ENCODE measurements around the gene KCNIP1.

KCNIP1 gene

DNA sequence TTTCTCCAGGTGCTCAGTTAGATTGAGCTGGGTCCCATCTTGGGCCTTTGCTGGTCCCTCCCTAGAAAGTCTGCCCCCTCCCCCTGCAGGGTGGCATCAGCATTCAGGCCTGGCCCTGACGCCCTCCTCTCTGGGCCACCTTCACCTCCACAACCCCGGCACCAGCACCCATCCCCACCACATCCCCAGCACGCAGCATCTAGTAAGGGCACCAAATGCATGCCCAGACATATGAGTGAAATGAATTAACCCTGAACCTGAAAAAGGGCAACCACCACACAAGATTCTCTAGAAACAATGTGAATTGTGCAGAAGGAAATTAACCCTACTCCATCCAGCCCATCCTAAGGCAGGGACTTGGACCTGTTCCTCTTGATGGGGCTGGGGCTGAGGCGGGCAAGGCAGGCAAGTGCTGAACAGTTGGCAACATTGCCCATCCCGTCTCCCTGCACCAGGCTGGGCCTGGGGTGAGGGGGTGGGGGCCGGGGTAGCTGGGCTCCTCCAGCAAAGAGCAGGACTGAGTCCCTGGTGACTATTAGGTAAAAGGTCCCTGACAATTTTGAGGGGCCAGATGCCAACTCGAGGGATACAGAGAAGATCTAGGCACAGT is 125.9 kb downstream of the KCNIP1 start:
- DNase-seq (ENCODE audit: low spot score): no peak

DNA sequence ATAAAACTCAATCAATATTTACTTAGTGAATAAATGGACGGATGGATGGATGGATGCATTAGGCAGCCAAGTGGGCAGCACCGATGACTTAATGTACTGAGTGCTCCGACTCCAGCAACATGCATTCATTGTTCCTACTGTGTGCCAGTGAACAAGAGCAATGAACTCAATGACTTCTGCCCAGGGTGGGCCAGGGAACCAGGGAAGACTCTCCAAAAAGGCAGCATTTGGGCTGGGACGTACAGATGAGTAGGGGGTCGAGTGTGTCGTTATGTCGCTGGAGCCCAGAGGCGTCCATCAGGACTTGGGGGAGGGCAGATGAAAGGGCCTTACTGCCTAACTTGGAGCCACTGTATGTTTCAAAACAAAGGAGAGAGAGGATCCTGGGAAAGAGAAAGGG is 126.4 kb downstream of the KCNIP1 start:
- DNase-seq (ENCODE audit: low spot score): no peak

DNA sequence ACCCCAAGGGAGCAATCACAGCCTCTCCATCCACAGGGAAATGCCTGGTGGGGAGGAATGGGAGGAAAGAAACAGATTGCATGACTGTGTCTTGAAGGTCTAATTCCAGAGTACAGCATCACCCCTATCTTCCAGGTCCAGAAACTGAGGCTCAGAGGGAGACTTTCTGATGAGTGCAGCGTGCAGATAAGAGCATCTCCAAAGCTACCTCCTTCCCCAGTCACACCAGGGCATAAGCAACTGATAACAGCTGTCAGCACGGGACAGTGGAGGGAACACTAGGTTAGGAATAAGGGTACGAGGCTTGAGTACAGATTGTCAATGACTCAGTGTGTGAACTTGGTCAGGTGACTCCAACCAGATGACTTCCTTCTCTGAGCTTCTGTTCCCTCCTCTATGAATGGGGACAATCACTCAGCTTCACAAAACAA is 126.9 kb downstream of the KCNIP1 start:
- no peak for DNase-seq (ENCODE audit: low spot score)

- DNase-seq (ENCODE audit: low spot score): no peak
Observed at GRCh38 chr5:170631466-170632195, 127.8 kb downstream of the KCNIP1 start.

GRCh38 chr5:170632266-170632984 is 128.6 kb downstream of the KCNIP1 start:
- DNase-seq (ENCODE audit: low spot score): no peak

GRCh38 chr5:170632985-170633234 is 129.1 kb downstream of the KCNIP1 start:
- DNase-seq (ENCODE audit: low spot score): peak; percentile 75

DNA sequence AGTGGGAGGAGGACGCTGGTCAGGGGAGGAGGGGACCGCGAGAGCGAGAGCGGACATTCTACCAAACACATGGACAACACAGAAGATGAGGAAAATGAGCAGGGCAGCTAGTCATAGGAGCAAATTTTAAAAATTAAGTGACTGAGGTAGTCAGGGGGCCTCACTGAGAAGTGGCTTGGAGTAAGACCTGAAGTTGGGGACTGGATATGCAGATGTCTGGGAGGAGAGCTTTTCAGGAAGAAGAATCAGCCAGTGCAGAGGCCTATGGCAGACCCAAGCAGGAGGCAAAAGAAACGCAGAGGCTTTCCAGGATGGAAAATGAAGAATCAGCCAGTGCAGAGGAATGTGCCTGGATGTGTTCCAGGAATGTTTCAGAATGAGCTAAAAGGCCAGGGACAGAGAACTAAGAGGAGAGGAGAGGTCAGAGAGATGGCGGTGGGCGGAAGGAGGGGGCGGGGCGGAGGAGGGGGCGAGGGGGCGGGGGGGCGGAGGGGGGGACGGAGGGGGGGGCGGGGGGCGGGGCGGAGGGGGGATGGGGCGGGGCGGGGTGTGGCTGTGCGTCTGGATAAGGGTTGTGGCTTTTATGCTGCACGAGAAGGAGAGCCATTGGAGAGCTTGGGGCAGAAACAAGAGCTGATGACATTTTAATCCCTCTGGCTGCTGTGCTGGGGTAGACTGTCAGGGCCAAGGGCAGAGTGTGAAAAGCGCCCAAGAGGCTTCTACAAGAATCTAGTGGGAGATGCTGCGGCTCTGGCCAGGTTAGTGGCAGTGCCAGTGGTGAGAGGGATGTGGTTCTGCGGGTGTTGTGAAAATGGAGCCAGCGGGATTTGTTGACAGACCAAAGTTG is 129.6 kb downstream of the KCNIP1 start:
- DNase-seq (ENCODE audit: low spot score): no peak

DNA sequence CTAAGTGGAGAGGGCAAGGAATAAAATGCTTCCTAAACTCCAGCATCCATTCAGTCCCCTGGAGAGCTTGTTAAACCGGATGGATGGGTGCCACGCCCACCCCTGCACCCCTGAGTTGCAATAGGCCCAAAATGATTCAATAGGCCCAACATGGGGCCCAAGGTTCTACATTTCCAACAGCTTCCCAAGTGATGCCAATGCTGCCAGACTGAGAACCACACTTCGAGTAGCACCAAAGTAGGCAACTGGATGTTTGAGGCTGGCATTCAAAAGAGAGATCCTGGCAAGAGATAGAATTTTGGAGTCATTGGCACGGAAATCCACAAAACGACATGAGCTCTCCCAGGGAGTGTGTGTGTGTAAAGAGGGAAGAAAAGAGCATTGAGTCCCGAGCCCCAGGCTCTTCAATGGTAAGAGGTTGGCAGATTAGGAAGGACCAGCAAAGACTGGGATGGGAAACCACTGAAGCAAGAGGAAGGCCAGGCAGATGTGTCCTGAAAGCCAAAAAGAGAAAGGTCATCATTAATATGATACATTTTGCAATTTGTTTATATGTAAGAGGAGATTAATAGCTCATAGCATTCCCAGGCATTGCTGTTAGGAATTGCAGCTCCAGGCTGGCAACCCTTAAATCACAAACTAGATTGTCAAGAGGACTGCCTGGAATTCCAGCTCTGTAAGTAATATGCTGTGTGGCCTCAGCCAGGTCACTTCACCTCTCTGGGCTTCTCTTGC is 130.6 kb downstream of the KCNIP1 start:
- DNase-seq (ENCODE audit: low spot score): no peak

DNA sequence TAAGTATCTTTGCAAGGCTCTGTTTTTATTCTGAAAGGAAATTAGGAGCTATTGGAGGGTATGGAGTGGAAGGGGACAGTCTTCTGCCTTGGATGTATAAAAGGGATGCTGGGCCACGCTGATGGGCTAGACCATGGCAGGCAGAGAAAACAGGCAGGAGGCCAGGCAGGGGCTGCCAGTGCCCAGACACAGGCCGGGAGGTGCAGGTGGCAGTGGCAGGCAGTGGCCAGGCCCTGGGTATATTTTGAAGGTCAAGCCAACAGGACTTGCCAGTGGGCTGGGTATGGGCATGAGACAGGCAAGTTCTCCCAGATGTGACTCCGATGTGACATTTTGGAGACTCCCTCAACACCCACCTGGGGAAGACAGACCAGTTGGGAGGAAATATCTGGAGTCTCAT is 131.9 kb downstream of the KCNIP1 start:
- DNase-seq (ENCODE audit: low spot score): no peak

DNA sequence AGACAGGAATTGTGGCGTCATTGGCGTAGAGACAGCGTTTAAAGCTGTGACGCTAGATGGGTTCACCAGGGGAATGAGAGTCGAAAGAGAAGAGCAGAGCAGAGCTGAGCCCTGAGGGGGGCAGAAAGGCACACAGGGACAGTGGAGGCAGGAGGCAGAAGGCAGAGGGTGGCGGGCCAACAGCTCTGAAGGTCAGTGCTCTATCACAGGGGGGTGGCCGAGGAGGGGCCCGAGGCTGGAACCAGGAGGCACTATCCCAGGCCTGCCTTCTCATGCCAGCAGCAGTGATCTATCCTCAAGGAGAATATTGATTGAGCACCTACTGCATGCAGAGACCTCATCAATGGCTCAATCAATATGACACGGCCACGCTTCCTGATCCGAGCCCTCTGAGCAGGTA is 132.4 kb downstream of the KCNIP1 start:
- no peak for DNase-seq (ENCODE audit: low spot score)

DNA sequence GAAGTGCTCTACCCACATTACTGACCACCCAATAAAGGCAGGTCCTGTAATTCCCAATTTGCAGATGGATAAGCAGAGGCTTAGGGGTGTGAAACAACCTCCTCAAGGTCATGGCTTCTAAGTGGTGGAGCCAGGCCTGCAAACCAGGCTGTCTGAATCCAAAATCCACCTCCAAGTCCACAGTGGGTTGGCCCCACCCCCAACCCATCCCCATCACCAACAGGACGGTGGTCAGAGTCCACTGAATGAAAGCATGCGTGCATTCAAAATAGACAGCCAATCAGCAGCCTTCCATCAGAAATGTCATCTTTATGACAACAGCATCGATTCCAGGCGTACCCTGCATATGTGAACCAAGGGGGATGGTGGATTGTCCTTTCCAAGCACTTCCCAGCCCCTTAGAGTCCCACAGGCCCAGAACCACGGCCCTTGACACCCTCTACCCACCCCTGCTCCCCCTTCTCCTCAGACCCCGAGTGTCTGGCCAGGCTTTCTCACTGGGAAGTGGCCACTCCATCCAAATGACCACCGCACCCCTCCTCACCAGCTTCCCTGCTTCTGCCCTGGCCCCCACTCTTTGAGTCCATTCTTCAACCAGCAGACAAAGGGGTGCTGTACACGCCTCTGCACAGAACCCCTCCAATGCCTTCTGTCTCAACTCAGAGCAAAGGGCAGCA is 133.1 kb downstream of the KCNIP1 start:
- DNase-seq (ENCODE audit: low spot score): no peak

- no peak for DNase-seq (ENCODE audit: low spot score)
Observed at GRCh38 chr5:170638051-170638450, 134.2 kb downstream of the KCNIP1 start.

DNA sequence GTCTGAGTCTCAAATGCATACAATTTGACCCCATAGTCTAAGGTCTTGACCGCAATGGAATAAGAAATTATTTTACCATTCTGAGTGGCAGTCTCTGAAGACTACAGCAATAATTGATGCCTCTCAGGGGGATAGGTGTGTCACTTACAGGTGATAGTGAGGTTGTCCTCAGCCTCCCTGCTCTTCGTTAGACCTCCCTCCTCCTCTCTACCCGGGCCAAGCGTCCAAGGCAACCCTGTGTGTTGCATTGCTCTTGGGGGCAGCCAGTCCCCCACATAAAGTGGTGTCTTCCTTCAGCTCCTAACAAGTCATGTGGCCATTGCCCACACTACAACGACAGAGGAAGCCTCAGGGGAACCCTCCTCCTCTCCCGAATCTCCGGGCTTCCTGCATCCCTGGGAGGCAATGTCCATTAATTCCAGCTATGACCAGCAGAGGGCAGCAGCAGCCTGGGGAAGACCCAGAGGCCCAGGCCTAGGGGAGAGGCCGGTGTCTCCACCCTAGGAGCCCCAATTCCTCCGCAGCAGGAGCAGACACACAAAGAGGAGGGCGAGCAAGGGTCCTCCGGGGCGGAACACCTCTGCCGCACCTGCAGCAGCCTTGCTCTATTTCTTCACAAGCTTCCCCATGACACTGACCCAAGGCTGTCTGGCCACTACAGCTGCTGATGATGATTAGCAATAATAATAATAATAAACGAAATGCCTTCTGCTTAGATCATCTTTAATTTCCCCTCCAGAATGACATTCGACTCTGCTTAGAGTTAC is 134.8 kb downstream of the KCNIP1 start:
- peak; percentile 76 for DNase-seq (ENCODE audit: low spot score)

- DNase-seq (ENCODE audit: low spot score): no peak
Observed at GRCh38 chr5:170639221-170639925, 135.6 kb downstream of the KCNIP1 start.

DNA sequence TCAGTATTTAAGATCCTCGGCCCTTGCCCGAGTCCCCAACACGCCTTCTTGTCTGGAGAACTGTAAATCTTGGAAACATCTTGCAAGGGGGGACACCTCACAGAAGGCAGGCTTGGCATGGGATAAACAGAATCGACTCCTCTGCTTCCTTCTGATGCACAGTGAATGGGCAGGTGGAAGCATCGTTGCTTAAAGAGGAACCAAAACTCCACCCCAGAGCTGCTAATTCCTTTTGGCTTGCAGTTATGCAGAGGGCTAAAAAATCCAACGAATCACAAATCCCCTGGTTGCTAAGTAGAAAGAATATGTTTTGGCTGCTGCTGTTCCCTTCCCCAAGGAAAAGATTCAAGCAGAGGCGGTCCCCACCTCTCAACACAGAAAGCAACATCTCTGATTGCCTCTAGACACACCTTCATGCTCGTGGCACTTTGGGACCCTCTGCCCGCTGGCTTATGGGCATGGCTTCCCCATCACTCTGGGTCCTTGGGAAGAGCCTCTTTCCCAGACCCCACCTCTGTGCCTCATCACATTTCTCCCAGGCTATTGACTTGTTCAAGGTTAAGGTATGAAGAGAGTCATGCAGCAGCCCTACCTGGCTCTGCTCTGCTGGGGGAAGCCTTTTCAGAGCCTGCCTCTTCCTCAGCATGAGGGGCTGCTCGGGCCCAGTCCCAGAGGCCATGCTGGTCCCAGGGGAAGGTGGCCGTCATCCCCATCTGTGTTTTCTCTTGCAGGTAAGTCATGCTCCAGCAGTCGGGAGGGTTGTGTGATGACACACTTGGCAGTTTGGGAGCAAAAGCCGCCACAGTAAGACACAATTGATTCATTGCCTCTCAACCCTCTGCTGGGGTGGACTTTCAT is 137.1 kb downstream of the KCNIP1 start:
- DNase-seq (ENCODE audit: low spot score): no peak

- DNase-seq (ENCODE audit: low spot score): no peak
Observed at GRCh38 chr5:170641589-170642031, 137.8 kb downstream of the KCNIP1 start.

GRCh38 chr5:170642066-170642735 is 138.4 kb downstream of the KCNIP1 start:
- DNase-seq (ENCODE audit: low spot score): no peak

DNA sequence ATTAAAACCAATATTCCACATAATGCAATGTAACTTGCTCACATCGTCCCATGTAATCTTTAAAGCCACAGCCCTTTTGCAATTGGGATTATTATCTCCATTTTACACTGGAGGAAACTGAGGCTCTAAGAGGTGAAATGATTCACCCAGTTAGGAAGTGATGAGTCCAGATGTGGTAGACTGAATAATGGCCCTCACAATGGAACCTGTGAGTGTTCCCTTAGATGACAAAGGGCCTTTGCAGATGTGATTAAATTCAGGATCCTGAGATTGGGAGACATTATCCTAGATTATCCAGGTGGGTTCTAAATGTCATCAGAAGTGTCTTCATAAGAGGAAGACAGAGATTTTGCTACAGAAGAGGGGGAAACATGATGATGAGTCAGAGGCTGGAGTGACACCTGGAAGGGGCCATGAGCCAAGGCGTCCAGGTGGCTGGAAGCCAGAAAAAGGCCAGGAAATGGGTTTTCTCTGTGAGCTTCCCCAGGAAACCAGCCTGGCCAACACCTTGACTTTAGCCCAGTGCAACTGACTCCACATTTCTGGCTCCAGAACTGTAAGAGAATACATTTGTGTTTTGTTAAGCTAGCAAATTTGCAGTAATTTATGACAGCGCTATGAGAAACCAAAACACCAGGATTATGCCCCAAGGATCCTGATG is 139.1 kb downstream of the KCNIP1 start:
- no peak for DNase-seq (ENCODE audit: low spot score)

All from HuH-7.5 (cell line).